ENCODE results near the gene RMI1. TPM values are rescaled to one million over a fixed set of nuclear protein-coding genes. Genes with fewer than 3 reads are reported as not detected.

RMI1 gene
- 1.5 and 7.5 TPM in 2 replicates for total RNA-seq

GRCh38 chr9:83980395-83981125, at the start of gene RMI1:
RMI1 (plus strand) TSS chr9:83980805; CDS start chr9:84000987, 20,182 bp downstream.

GRCh38 chr9:83979812-83980394, 702 bp upstream of the RMI1 start, which contains the start of gene HNRNPK:
HNRNPK (minus strand) TSS chr9:83980215; CDS start chr9:83978252, 1,963 bp downstream.

Other genes with a start within 250 kb of the RMI1 start
- 0.49 and 0.51 TPM in 2 replicates for gene GKAP1, start 163.0 kb upstream of the RMI1 start, total RNA-seq
- gene KIF27, start 59.4 kb upstream of the RMI1 start, total RNA-seq: 1.1 and 1.4 TPM in 2 replicates
- 504 and 612 TPM in 2 replicates for gene HNRNPK, start 590 bp upstream of the RMI1 start, total RNA-seq